ENCODE results near the gene DAP. TPM values are rescaled to one million over a fixed set of nuclear protein-coding genes. Genes with fewer than 3 reads are reported as not detected.
A peak's percentile ranks its signal among the peaks of the same experiment; 100 is the strongest.

The DAP gene
- total and polyA plus RNA-seq, 4 donors = 36.6 to 122 (median 101) TPM

DNA sequence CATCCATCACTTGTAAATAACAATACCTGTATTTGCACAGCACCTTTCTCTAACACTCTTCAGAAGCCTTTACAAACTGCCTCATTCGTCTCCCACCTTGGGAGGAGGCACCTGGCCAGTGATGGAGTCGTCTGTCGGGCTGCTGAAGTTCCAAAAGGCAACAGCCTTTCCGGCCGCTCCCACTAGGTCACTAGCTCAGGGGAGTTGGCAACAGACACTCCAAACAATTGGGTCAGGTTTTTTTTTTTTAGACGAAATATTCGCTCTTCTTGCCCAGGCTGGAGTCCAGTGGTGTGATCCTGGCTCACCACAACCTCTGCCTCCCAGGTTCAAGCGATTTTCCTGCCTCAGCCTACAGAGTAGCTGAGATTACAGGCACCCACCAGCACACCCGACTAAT lies 4.0 kb downstream of the DAP start:
- Histone ChIP-seq H3K9ac (ENCODE audit: low read depth in 1 of 2, low read length in 2 of 2) (no peak overlapping the region), H3K4me1 (ENCODE audit: control insufficient read depth in 4 of 4, insufficient read depth in 4 of 4, low read length in 3 of 4) (peaks cover 12 to 38% (median 21%) of the 10 kb centered on the region in 4 donors), H3K9me3 (ENCODE audit: control insufficient read depth in 4 of 4, low read length in 3 of 4) (no peaks in the 10 kb centered on the region), H3K36me3 (ENCODE audit: control insufficient read depth in 4 of 4, insufficient read depth in 3 of 4, low read depth in 1 of 4, low read length in 3 of 4) (peaks cover 0 to 12% (median 5%) of the 10 kb centered on the region in 4 donors), H3K27ac (ENCODE audit: low read depth in 1 of 2, low read length in 2 of 2) (peak overlapping the region; percentile 19 to 57), H3K27me3 (ENCODE audit: control insufficient read depth in 4 of 4, insufficient read depth in 4 of 4, low read length in 3 of 4) (no peaks in the 10 kb centered on the region), H3K4me3 (ENCODE audit: low read depth in 1 of 3, low read length in 3 of 3) (no peak overlapping the region)
- TF ChIP-seq SP1 (IDR thresholded peaks at IDR 0.05) (peak; percentile 37), RXRA (IDR thresholded peaks at IDR 0.05) (peak; percentile 40 to 50), HNF4A (conservative IDR thresholded peaks at IDR 0.05) (peak; percentile 56 to 58), EGR1 (IDR thresholded peaks at IDR 0.05; ENCODE audit: low read depth in 2 of 2) (peak in 1 of 2 donors; percentile 51), FOXA1 (IDR thresholded peaks at IDR 0.05) (no peak), RAD21 (IDR thresholded peaks at IDR 0.05) (peak in 1 of 2 donors; percentile 18)
- TF ChIP-seq, protein P1, sequence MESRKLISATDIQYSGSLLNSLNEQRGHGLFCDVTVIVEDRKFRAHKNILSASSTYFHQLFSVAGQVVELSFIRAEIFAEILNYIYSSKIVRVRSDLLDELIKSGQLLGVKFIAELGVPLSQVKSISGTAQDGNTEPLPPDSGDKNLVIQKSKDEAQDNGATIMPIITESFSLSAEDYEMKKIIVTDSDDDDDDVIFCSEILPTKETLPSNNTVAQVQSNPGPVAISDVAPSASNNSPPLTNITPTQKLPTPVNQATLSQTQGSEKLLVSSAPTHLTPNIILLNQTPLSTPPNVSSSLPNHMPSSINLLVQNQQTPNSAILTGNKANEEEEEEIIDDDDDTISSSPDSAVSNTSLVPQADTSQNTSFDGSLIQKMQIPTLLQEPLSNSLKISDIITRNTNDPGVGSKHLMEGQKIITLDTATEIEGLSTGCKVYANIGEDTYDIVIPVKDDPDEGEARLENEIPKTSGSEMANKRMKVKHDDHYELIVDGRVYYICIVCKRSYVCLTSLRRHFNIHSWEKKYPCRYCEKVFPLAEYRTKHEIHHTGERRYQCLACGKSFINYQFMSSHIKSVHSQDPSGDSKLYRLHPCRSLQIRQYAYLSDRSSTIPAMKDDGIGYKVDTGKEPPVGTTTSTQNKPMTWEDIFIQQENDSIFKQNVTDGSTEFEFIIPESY (IDR thresholded peaks at IDR 0.05) = no peak
- TF ChIP-seq, protein P2, sequence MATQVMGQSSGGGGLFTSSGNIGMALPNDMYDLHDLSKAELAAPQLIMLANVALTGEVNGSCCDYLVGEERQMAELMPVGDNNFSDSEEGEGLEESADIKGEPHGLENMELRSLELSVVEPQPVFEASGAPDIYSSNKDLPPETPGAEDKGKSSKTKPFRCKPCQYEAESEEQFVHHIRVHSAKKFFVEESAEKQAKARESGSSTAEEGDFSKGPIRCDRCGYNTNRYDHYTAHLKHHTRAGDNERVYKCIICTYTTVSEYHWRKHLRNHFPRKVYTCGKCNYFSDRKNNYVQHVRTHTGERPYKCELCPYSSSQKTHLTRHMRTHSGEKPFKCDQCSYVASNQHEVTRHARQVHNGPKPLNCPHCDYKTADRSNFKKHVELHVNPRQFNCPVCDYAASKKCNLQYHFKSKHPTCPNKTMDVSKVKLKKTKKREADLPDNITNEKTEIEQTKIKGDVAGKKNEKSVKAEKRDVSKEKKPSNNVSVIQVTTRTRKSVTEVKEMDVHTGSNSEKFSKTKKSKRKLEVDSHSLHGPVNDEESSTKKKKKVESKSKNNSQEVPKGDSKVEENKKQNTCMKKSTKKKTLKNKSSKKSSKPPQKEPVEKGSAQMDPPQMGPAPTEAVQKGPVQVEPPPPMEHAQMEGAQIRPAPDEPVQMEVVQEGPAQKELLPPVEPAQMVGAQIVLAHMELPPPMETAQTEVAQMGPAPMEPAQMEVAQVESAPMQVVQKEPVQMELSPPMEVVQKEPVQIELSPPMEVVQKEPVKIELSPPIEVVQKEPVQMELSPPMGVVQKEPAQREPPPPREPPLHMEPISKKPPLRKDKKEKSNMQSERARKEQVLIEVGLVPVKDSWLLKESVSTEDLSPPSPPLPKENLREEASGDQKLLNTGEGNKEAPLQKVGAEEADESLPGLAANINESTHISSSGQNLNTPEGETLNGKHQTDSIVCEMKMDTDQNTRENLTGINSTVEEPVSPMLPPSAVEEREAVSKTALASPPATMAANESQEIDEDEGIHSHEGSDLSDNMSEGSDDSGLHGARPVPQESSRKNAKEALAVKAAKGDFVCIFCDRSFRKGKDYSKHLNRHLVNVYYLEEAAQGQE (IDR thresholded peaks at IDR 0.05) = peak; percentile 49
- TF ChIP-seq, protein P3, sequence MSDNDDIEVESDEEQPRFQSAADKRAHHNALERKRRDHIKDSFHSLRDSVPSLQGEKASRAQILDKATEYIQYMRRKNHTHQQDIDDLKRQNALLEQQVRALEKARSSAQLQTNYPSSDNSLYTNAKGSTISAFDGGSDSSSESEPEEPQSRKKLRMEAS (IDR thresholded peaks at IDR 0.05) = peak; percentile 28
- TF ChIP-seq, protein P4, sequence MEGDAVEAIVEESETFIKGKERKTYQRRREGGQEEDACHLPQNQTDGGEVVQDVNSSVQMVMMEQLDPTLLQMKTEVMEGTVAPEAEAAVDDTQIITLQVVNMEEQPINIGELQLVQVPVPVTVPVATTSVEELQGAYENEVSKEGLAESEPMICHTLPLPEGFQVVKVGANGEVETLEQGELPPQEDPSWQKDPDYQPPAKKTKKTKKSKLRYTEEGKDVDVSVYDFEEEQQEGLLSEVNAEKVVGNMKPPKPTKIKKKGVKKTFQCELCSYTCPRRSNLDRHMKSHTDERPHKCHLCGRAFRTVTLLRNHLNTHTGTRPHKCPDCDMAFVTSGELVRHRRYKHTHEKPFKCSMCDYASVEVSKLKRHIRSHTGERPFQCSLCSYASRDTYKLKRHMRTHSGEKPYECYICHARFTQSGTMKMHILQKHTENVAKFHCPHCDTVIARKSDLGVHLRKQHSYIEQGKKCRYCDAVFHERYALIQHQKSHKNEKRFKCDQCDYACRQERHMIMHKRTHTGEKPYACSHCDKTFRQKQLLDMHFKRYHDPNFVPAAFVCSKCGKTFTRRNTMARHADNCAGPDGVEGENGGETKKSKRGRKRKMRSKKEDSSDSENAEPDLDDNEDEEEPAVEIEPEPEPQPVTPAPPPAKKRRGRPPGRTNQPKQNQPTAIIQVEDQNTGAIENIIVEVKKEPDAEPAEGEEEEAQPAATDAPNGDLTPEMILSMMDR (IDR thresholded peaks at IDR 0.05; ENCODE audit: low read depth, low read length, missing input control) = no peak
- DNase-seq (ENCODE audit: low spot score) = no peak
- 34% methylated on average over 9 of the region's 9 CpGs for WGBS

DNA sequence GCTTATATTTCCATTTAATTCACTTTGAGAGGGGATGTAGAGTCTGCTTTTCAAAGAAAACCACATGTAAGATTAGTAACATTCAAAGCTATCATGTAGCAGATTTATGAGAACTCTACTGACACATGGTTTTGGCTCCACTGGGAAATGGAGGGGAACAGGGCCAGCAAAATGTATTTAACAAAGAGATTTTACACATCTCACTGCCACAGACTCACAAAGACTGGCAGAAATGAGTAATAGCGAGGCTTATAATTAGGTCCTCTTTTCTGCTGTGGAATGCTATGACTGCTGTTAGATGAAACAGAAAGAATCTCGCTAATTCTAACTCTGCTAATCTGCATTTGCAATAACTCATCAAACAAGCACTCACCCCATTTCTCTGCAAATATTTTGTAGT lies 4.5 kb downstream of the DAP start:
- no peak for DNase-seq (ENCODE audit: low spot score)
- H3K9me3 ChIP-seq (ENCODE audit: control insufficient read depth in 4 of 4, low read length in 3 of 4) = no peaks in the 10 kb centered on the region
- no peak overlapping the region for H3K9ac ChIP-seq (ENCODE audit: low read depth in 1 of 2, low read length in 2 of 2)
- TF ChIP-seq, protein P3 (IDR thresholded peaks at IDR 0.05) = no peak
- TF ChIP-seq, protein P2 (IDR thresholded peaks at IDR 0.05) = no peak
- TF ChIP-seq, protein P1 (IDR thresholded peaks at IDR 0.05) = no peak
- TF ChIP-seq FOXA2 (IDR thresholded peaks at IDR 0.05) (no peak), RXRA (IDR thresholded peaks at IDR 0.05) (no peak), TAF1 (conservative IDR thresholded peaks at IDR 0.05) (no peak), SP1 (IDR thresholded peaks at IDR 0.05) (no peak)
- TF ChIP-seq, protein P5, sequence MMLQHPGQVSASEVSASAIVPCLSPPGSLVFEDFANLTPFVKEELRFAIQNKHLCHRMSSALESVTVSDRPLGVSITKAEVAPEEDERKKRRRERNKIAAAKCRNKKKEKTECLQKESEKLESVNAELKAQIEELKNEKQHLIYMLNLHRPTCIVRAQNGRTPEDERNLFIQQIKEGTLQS (IDR thresholded peaks at IDR 0.05) = no peak
- no peak overlapping the region for H3K27ac ChIP-seq (ENCODE audit: low read depth in 1 of 2, low read length in 2 of 2)
- H3K36me3 ChIP-seq (ENCODE audit: control insufficient read depth in 4 of 4, insufficient read depth in 3 of 4, low read depth in 1 of 4, low read length in 3 of 4) = peaks cover 0 to 12% (median 5%) of the 10 kb centered on the region in 4 donors
- no peak overlapping the region for H3K4me3 ChIP-seq (ENCODE audit: low read depth in 1 of 3, low read length in 3 of 3)
- WGBS = 93% methylated on average over 2 of the region's 2 CpGs
- no peaks in the 10 kb centered on the region for H3K27me3 ChIP-seq (ENCODE audit: control insufficient read depth in 4 of 4, insufficient read depth in 4 of 4, low read length in 3 of 4)
- H3K4me1 ChIP-seq (ENCODE audit: control insufficient read depth in 4 of 4, insufficient read depth in 4 of 4, low read length in 3 of 4) = peaks cover 12 to 35% (median 21%) of the 10 kb centered on the region in 4 donors
